ENCODE results near the gene DNHD1. TPM values are rescaled to one million over a fixed set of nuclear protein-coding genes. Genes with fewer than 3 reads are reported as not detected.

The DNHD1 gene
- total RNA-seq, 1 donor from 2014 or later: 9.9 TPM

DNA sequence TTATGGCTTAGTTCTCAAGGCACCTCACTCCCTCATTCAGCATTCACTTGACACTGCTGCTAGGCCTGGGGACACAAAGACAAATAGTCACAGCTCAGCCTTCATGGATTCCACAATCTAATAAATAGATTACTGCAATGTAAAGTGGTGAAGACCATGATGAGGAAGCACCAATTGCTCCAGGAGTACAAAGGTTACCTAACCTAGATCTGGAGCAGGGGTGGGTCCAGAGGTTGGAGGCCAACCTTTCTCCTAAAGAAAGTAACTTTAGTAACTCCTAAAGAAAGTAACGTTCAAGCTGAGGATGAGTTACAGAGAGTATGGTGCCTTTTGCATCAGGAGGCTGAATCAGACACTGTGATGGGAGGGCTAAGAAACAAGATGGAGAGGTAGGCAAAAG, 27.5 kb upstream of the DNHD1 start:
- no peak for DNase-seq (ENCODE audit: extremely low spot score, unreplicated experiment)
- Mint-ChIP-seq H3K36me3 (no peaks in the 10 kb centered on the region), H3K27me3 (no peaks in the 10 kb centered on the region), H3K27ac (no peak overlapping the region), H3K9me3 (no peaks in the 10 kb centered on the region), H3K4me3 (no peak overlapping the region), H3K4me1 (ENCODE audit: unreplicated experiment) (peaks cover 17% of the 10 kb centered on the region)
- TF ChIP-seq, protein P1, sequence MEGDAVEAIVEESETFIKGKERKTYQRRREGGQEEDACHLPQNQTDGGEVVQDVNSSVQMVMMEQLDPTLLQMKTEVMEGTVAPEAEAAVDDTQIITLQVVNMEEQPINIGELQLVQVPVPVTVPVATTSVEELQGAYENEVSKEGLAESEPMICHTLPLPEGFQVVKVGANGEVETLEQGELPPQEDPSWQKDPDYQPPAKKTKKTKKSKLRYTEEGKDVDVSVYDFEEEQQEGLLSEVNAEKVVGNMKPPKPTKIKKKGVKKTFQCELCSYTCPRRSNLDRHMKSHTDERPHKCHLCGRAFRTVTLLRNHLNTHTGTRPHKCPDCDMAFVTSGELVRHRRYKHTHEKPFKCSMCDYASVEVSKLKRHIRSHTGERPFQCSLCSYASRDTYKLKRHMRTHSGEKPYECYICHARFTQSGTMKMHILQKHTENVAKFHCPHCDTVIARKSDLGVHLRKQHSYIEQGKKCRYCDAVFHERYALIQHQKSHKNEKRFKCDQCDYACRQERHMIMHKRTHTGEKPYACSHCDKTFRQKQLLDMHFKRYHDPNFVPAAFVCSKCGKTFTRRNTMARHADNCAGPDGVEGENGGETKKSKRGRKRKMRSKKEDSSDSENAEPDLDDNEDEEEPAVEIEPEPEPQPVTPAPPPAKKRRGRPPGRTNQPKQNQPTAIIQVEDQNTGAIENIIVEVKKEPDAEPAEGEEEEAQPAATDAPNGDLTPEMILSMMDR (conservative IDR thresholded peaks at IDR 0.05): no peak

DNA sequence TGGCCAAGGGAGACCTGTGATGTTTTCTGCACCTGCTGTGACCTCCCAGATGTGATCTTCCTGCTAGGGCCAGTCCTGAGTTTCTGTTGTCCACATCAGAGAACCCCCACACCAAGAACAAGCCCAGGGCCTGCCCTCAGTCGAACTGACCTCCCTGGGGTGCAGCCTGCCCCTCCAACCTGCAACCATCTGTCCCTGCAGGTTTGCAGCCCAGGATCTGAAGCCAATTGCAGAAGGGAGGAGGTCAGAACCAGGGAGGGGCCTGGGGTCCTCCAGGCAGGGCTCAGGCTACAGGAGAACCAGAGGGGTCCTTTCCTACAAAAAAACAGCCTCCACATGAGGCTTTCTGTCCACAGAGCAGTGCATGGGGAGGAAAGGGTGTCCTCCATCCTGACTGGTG, 24.1 kb upstream of the DNHD1 start:
- no peak for DNase-seq (ENCODE audit: extremely low spot score, unreplicated experiment)
- H3K4me1 Mint-ChIP-seq (ENCODE audit: unreplicated experiment): peaks cover 22% of the 10 kb centered on the region
- H3K9me3 Mint-ChIP-seq: no peaks in the 10 kb centered on the region
- peaks cover 3% of the 10 kb centered on the region for H3K36me3 Mint-ChIP-seq
- H3K27me3 Mint-ChIP-seq: no peaks in the 10 kb centered on the region
- H3K4me3 Mint-ChIP-seq: peak overlapping the region; percentile 81
- peak overlapping the region; percentile 76 for H3K27ac Mint-ChIP-seq
- TF ChIP-seq, protein P1 (conservative IDR thresholded peaks at IDR 0.05): no peak

DNA sequence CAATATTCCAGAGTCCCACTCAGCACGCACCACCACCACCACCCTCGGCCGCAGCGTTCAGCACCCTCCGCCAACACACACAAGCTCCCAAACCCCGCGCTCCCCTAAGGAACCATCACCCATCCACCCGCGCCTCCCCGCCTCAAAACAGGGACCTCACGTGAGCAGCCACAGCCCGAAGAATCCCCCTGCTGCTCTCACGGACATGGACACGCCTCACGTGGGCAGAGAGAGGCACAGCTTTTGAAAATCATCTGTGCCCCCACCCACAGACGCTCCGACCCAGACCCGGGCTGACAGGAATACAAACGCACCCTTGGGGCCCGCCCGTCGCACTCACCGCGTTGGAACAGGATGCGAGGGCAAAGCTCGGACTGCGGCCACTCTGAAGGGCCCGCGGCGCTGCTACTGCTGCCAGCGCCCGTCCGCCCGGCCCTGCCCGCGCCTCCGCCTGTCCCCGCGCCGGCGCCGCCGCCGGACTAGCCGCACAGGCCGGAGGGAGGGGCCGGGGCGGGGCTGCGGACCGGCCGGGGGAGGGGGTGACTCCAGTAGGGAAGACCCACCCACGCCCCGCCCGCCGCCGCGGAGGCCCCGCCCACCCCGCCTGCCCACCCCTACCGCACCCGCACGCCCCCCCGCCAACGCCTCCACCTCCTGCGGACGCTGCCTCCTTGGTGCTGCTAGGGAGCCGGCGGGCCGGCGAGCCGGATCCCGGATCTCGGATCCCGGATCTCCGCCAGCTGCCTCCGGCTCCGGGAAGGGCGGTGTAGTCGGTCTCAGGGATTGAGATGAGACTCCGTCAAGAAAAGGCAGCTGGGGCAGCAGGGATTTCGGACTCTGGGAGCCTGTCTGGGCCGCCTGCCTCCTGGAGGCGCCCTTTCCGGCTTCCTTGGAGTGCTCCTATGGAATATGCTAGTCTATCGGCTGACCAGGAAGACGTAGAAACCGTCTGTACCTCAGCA, 23.3 kb upstream of the DNHD1 start, which contains the start of gene TRIM3:
TSS of gene TRIM3 (minus strand) at position 491 of the 962 bp plus-strand sequence. CDS start 8,246 bp downstream, outside the sequence.
- peak; percentile 90 for DNase-seq (ENCODE audit: extremely low spot score, unreplicated experiment)
- Mint-ChIP-seq H3K27me3 (no peaks in the 10 kb centered on the region), H3K4me3 (peak within 1 kb of the TSS; percentile 93), H3K4me1 (ENCODE audit: unreplicated experiment) (peaks cover 22% of the 10 kb centered on the region), H3K36me3 (peaks cover 6% of the 10 kb centered on the region), H3K27ac (peak within 1 kb of the TSS; percentile 85), H3K9me3 (no peaks in the 10 kb centered on the region)
- TF ChIP-seq, protein P1 (conservative IDR thresholded peaks at IDR 0.05): peak; percentile 39

DNA sequence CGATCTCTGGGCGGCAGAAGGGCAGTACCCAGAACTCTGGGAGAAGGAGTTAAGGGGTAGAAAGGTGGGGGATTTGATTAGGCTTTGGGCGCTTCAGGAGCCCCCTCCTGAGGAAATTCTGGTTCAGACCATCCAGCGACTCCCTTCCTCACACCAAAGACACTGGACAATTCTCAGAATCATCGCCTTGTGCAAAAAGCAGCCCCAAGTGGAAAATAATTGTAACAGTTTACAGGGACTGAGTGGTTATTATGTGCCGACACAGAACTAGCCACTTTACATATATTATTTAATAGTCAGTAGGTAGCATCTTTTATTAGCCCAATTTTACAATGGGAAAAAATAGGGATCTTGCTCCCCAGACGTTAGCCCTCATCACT, 22.7 kb upstream of the DNHD1 start:
- peak overlapping the region; percentile 85 for H3K27ac Mint-ChIP-seq
- H3K4me3 Mint-ChIP-seq: peak overlapping the region; percentile 90
- TF ChIP-seq, protein P1 (conservative IDR thresholded peaks at IDR 0.05): no peak
- H3K4me1 Mint-ChIP-seq (ENCODE audit: unreplicated experiment): peaks cover 22% of the 10 kb centered on the region
- H3K36me3 Mint-ChIP-seq: peaks cover 6% of the 10 kb centered on the region
- DNase-seq (ENCODE audit: extremely low spot score, unreplicated experiment): no peak
- no peaks in the 10 kb centered on the region for H3K27me3 Mint-ChIP-seq
- H3K9me3 Mint-ChIP-seq: no peaks in the 10 kb centered on the region

DNA sequence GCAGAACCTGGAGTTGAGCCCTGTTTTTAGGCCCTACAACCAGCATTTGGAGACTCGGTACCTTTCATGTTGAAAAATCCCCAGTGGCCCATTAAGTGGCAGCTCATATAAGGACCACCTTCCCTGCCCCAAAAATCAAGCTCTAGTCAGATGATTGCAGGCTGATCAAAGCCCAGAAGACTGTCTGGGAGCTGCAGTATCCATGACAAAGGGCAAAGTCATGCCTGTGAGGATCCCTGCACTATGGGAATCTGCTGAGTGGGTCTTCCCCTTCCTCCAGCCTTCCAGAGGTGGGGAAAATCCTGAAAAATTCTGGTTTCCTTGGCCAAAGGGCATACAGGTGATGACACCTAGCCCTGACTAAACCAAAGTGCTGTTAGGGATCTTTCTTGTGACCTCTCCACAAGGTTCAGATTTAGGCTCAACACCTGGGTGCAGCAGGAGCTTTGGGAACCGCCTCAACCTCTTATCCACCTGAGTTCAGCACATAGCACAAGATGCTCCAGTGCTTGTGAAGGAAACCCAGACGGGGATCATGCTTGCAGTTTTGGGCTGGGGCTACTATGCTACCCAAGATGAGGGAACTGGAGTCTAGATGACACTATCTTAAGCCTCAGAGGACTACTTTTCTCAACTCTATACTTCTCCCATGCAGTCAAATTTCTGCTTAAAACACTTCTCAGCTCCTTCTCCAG, 22.1 kb upstream of the DNHD1 start:
- TF ChIP-seq, protein P1 (conservative IDR thresholded peaks at IDR 0.05): no peak
- peaks cover 6% of the 10 kb centered on the region for H3K36me3 Mint-ChIP-seq
- H3K4me1 Mint-ChIP-seq (ENCODE audit: unreplicated experiment): peaks cover 24% of the 10 kb centered on the region
- no peaks in the 10 kb centered on the region for H3K9me3 Mint-ChIP-seq
- DNase-seq (ENCODE audit: extremely low spot score, unreplicated experiment): no peak
- H3K4me3 Mint-ChIP-seq: peak overlapping the region; percentile 90
- peak overlapping the region; percentile 85 for H3K27ac Mint-ChIP-seq
- no peaks in the 10 kb centered on the region for H3K27me3 Mint-ChIP-seq
